NCI-H510A (cell line): ENCODE results near the gene CREG2.

Experiments used
- DNase-seq: peaks from one replicate; lab custom pipeline; 2025; lab: John Stamatoyannopoulos, UW

The CREG2 gene

DNA sequence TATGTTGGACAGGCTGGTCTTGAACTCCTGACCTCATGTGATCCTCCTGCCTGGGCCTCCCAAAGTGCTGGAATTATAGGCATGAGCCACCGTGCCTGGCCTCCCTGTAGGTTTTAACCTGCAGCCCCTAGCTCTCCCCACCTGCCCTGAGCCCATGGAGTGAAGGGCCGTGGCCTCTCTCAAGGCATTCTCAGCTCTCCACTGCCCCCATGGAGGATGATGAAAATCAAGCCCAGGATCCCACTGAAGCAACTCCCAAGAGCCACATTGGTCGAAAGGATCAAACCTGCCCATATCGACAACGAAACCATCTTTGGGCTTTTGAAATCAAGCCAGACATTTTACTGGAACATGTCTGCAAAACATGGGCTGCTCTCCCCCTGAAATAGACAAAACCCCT lies 22.4 kb upstream of the CREG2 start:
- DNase-seq: no peak

DNA sequence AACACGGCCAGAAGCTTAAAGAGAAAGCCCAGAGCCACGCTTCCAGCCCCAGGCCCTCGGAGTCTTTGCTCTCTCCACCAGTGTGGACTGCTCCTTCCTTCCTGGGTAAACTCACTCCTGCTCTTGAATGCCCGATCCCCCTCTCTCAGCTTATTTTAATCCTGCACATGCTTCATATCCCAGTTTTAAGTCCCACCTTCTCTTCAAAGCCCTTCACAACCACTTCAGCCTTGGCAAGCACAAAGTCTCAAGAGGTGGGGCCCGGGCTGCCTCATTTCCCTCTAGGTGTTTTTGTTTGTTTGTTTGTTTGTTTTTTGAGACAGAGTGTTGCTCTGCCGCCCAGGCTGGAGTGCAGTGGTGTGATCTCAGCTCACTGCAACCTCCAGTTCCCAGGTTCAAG lies 21.6 kb upstream of the CREG2 start:
- no peak for DNase-seq

DNA sequence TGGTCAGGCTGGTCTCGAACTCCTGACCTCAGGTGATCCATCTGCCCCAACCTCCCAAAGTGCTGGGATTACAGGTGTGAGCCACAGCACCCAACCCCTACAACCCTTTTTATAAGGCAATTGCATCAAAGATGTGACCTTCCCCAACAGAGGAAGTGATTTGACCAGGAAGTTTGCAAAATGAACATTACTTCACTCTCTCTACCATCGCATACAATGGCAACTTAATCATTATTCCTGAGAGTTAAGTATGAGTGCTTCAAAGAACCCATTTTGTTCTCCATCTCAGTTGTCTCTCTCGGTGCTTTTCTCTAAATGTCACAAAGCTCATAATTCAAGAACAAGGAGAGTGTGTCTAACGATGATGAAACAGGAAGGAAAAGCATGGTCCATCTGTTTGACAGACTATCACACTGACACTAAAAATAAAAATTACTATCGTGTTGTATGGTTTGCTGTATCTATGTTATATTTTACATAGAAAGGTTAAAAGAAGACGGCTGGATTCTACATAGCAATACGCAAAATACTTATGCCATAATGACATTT lies 18.1 kb upstream of the CREG2 start:
- DNase-seq: no peak

DNA sequence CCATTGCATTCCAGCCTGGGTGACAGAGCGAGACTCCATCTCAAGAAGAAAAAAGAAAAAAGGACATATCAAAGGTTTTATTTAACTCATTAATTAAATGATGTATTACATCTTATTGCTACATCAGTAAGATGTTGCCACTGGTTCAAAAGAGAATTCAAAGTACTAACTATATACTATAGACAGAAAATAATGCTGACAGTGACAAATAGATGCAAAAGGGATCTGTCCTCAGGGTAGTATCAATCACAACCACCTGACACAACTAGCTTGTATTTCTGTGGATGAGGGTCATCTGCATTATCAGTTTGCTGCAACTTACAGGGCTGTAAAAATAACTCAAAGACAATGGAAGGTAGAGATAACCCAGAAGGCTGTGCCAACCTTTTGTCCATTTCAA lies 16.4 kb upstream of the CREG2 start:
- DNase-seq: no peak

DNA sequence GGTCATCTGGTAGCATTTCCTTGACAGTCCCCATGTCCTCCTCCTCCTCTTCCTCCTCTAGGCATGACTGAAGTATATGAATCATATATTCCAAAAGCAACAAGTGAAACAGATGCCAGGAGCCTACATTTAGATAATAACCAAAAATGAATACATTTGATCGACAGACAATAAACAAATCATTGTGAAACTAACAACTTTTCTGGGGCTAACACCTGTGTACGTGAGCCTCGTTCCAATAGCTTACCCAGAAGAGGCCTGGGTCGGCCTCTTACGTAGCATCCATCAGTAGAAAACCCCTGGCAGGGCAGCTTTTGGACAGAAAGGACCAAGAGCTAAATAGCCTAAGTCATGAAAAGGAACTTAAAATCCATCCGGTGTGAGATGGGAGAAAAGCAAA lies 15.3 kb upstream of the CREG2 start:
- no peak for DNase-seq

DNA sequence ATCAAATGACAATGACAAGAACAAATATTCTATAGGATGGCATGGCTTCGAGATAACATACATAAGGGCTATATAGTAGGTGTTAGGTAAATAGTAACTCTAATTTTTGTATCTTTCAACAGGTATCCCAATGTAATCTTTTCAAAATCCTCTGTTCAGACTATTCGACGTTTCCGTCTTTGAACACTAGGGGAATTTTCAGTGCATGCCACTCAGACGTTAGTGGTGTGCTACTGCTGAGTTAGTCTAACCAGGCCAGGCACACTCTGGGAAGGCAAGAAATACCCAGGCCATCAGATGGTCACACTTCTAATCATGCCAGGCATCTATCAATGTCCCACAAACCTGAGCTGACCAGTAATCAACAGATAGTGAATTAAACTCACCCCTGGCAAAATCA lies 14.6 kb upstream of the CREG2 start:
- no peak for DNase-seq

DNA sequence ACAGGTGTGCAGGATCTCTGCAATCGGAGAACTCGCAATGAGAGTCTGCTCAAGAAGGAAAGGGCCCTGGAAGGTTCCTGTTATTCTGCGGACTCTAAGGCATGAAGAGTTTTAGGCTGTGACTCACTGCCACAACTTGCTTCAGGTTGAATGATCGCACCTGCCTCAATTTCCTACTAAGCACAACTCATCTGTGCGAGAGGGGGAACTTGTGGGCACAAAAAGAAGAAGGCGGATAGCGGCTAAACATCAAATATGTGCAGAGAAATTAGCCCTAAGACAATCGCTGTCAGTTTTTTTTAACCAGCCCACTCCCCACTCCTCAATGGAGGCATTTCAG lies 14.0 kb upstream of the CREG2 start:
- no peak for DNase-seq

DNA sequence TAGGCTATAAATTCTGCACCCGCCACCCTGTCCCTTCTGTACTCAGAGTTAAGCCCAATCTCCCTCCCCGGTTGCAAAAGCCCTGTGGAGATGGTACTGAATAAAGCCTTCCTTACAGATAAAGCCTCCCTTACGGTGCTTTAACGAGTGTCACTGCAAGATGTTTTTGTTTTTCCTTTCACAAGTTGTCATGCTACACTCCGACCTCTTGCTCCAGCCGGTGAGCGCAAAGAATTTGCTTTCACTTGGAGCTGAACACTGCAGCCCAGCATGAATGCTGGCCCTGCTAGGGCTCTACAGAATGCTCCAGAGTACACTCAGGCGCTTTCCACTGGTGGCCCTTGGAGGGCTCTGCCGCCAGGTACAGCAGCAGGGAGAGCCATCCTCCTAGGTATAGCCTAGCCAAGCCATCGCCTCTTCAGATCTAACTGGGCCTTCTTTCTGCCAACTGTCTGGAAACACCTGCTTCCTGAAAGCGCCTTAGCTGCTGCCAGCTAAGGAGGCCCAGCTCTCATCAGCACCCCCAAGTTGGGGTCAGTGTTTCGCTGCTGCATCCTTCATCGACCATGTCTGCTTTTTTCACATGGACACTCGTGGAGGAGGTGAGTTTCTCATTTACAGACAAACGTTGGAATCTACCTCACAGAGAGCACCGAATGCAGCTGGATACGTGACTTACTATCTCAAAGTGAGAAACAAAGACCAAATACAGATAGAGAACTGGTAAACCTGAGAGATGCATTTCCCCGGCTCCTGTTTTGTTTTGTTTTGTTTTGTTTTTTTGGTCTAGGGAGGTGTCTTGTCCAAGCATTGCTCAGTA lies 13.4 kb upstream of the CREG2 start:
- no peak for DNase-seq

DNA sequence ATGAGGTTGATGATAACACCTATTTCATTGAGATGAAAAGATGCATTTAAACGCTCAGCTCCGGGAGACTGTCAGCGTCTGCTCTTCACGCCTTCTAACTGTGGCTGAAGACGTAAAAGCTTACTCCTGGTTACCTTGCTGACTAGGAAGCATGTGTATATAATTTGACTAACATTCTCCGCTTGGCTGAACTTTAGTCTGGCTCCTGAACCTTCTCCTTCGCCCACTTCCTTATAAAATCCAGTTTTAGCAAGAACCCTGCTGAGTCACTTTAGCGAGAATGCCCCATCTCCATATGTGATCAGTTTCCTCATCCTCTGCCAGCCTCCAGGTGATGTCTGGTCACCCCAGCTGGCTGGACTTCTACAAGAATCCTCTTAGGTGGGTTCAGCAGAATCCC lies 12.7 kb upstream of the CREG2 start:
- no peak for DNase-seq

DNA sequence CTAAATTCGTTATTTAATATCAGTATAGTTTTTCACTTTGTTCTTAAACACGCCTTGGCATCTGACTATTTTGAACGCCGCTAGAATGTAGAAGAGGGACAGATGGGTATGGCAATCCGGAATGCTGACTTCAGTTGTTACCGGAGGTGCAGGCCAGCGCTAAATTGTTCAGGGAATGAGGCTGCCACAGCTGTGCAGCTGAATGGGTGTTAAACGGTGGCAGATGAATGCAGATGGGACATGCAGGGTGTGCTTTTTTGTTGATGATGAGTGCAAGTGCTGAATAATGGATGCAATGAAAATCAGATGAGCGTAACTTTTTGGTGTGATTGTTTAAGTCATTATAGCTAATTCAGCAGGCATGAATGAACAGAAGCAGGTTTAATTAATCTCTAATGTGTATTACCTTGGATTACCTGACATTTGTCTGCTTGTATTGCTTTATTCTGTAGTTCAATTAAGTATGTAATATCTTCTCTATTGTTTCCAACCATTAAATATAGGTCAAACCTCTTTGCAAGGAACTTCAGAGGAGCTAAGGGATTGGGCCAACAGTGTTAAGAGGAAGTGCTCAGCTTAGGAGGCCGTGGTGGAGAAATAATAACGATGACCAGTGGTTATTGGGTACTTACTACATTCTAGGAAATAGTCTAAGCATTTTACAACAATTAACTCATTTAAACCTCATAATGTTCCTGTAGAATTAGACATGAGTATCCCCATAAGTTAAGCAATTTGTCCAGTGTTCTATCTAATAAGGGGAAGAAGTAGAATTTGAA lies 11.9 kb upstream of the CREG2 start:
- no peak for DNase-seq

DNA sequence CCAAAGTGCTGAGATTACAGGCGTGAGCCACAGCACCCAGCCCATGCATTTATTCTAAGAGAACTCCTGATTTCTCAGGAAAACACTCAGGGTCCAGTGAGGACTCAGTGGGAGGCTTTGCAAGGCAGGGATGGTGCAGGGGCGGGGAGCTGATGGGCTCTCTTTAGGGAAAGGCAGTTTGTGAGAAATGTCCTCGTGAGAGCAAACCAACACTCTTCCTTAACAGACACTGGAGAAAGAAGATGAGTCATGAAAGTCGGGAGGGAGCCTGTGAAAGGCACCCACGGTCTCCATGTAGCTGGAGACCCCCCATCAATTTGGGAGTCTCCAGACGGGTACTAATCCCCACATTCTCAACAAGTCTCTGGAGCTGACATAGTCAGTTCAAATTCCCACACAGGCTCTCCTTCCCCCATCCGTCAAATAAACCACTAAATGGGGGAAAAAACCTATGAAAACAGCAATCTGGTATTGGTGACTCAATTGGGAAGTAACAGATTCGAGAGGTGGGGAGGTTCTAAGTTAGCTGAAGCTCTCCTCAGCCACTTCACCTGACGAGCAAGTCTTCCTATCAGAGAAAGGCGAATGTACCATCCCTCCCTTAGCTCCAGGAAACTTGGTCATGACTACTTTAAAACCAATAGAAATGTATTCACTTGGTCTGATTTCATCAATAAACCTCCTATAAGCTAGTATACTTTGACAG lies 11.0 kb upstream of the CREG2 start:
- DNase-seq: no peak

DNA sequence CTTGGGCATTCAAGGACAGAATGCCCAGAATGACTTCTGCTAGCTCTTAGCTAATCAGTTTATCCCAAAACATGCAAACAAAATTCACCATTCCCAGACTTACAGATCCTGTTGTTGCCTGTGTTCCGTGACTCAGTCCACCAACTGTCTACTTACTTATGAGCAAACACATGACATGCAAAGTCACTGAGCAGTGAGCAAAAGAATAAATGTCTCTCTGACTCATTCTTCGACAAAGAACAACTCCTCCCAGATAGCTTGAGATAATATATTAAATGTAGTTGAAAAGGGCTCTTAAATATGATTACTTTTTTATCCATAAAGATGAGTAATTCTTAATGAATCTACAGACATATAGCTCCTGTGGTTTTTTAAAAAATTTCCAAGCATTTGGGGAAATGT lies 9.0 kb upstream of the CREG2 start:
- DNase-seq: no peak

DNA sequence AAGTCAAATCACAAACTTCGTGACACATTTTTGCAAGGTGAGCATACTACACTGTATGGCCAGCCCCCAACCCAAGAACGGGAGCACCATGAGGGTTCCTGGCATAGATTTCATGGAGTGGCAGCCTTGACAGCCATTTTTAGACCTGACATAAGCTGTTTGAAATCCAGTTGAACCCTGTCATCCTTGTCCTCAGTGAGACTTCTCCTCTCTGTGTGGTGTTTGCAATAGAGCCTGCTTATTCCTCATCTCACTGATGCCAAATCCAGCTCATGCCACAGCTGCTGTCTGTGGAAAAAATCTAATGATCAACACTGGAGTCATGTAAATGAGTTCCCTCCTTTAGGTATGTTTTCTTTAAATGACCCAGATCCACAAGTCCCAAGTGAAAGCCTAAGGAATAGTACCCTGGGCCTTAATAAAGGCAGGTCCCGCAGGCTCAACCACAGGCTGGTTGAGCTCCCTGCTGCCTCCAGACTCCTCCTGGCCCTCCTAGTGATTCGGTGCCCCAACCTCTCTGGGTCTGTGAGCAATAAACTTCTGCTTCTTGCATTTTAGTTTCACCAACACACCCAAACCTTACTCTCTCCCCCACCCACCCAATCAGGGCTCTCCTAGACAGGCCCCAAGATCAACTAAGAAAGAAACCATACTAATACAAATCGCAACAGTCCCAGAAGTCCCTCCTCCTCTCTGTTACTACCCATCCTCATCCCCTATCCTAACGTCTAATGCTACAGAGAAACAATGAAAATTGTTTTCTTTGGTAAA lies 8.4 kb upstream of the CREG2 start:
- DNase-seq: no peak

DNA sequence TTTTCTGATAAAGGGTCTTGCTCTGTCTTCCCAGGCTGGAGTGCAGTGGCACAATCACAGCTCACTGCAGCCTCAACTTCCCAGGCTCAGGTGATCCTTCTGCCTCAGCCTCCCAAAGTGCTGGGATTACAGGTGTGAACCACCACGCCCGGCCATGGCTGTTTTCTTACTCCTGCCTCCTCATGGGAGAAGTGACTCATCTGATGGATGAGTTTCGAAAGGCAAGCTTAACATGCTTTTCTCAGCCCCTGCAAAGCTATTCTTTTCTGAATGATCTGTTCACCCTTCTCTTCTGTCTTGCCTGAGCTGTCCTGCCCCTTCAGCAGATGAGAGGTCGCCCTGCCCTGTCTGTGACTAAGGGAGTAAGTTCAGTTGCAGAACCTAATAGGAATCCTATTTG lies 929 bp upstream of the CREG2 start:
- no peak for DNase-seq

DNA sequence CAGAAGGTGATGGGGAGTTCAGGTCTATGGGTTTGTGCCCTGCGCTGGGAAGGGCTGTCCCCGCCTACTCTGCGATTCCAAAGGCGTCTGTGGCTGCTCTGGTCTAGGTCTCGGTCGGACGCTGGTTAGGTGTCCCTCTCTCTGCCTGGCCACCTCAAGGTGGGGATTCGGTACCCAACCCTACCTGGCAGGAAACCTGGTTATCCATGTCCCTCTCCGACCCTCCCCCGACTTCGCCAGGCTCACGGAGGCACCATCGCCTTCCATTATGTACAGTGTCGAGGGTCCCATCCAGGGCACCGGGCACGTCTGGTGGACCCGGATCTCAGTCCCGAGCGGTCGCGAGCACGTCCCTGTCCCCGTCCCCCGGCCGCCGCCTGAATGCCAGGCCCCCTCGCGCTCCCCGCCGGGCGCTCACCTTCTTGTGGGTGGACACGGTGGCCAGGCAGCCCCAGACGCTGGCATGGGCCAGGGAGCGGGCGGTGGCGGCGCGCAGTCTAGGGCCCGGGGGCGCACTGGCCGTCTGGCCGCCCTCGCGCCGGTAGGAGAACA lies 628 bp downstream of the CREG2 start:
- DNase-seq: no peak

DNA sequence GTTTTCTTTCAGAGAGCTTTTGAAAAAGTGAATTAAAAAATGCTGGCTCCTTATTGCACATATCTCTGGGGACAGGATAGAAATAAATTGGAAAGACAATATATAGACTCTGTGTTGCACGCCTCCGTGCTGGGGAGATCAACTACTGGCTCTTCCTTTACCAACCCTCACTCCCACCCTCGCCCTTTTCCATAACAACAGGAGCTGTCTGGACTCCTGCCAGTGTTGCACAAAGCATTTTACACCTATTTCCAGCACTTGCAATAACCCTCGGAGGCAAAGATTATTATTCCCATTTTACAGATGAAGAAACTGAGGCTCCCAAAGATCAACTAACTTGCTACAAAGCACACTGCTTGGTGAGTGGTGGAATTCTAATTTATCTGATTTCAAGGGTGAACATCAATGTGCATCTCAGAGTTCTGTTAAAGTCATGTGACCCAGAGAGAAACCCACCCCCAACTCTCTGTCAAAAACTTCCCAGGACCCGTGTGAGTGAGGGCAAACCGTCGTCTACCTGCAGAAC lies 4.2 kb downstream of the CREG2 start:
- no peak for DNase-seq

DNA sequence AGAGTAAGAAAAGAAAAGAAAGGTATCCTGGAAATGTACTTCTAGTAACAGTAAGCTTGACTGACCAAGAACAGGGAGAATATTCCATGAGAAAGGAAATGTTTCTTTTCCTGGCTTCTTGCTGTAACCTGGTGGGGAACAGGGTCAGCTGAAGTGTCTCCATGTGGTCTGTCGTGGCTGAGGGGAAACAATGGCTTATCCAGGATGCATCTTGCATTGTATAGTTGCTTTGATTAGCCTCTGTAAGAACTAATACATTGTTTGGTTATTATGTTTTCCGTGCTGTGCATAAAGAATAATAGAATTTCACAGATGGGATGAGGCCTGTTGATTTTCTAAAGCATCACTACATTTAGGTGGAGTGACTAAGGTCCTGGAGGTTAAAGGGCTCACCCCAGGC lies 4.9 kb downstream of the CREG2 start:
- DNase-seq: no peak

DNA sequence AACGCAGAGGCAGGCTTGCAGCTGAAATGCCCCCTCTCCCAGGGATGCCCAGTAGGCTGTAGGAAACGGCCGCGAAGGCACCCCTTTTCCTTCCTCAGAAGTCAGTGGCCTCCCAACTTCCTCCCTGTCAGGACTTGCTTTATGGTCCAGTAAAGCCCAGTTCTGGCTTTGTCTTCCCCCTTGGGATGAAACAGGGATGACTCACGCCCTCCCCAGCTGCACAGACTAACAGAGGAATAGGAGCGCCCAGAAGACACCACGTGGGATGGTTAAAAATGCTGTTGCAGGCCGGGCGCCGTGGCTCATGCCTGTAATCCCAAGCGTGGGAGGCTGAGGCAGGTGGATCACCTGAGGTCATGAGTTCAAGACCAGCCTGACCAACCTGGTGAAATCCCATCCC lies 6.9 kb downstream of the CREG2 start:
- no peak for DNase-seq

DNA sequence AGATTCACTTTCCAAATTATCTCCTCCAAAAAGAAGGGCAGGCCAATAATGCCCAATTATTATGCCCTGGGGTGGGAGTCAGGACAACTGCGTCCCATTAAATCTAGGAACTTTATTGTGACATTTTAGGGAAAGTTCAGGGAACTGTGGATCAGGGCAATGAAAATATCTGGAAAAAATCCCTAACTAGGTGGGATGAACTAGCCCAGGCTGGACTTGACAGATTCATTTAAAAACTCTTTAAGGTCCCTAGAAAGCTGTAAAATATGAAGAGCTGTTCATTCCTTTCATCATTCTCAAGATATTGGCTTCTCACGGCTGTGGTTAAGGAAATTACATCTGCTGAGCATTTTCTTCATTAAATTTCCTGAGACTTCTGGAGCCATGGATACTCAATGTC lies 8.2 kb downstream of the CREG2 start:
- no peak for DNase-seq

DNA sequence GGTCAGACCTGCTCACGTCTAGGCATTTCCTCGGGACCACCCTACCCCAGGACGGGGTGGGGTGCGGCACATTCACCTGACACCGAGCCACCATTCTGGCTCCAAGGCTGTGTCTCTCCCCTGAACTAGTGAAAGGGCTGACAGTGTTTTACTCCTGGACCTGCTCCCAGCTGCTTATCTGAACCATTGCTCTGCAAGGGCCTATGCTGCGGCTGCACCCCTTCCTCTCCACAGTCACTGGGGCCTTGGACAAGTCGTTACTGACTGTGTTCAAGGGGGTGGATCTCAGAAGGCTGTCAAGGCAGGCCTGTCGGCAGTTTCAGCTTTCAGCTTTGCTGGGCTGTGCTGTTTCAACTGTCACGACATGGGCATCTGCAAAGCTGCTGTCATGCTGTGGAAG lies 11.7 kb downstream of the CREG2 start:
- no peak for DNase-seq

DNA sequence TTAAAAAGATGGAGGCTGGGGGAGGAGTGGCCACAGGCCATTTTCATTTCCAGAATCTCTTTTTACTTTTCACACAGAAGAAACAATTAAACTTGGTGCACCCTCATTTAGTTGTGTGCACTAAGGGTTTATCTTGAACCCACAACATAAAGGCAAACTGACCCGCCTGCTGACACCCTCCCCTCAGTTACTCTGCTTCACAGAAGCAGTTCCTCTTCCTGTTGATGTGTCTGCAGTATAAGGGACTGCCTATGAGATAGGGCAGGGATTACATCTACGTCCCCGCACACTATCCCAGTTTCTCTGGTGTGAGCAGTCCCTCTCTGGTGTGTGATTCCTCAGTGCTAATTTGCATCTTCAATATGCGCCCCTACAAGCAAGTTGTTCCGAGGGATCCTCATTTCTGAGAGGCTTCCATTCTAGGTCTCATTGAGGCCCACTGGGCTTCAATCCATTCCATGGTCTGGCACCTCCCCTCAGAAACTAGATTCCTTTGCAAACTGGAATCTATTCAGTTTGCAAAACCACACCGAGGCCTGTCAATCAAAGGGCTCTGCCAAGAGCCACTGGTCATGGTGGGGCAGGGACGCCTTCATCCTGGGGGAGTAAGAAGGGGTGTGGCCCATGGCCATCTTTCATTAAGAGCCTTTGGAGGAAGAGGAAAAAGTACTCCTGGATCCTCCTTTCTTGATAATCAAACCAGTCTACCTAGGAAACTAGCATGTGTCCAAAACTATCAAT lies 12.3 kb downstream of the CREG2 start:
- DNase-seq: no peak
